Measurements from ENCODE around the gene IGSF5. TPM values are rescaled to one million over a fixed set of nuclear protein-coding genes. Genes with fewer than 3 reads are reported as not detected.

The IGSF5 gene
- total RNA-seq, 1 experiment from 2014 or later = not detected

- no peak for TF ChIP-seq EZH2 (IDR thresholded peaks at IDR 0.05; ENCODE audit: borderline replicate concordance, low read depth, low read length, poor library complexity, severe bottlenecking)
- TF ChIP-seq CTCF (conservative IDR thresholded peaks at IDR 0.05; ENCODE audit: low read depth, low read length) = no peak
- DNase-seq (ENCODE audit: low spot score) = no peak
- ChIA-PET POLR2A (ENCODE audit: low non-redundant PET) (no interaction called here), CTCF (no interaction called here)
- no peaks in the 10 kb centered on the region for H3K36me3 ChIP-seq (ENCODE audit: insufficient read depth, low read length, poor library complexity, severe bottlenecking)
- H3K27ac ChIP-seq (ENCODE audit: low read depth, low read length, poor library complexity, severe bottlenecking) = no peak overlapping the region
- no peaks in the 10 kb centered on the region for H3K27me3 ChIP-seq (replicated peaks; ENCODE audit: insufficient read depth, low read depth, low read length, poor library complexity)
- no TSS peak for BruUV-seq (replicated peaks)
- intact Hi-C loops (cut with micrococcal nuclease; ENCODE audit: unreplicated experiment) = no loop called here
- H3K4me3 ChIP-seq (ENCODE audit: low read depth, low read length, poor library complexity, severe bottlenecking) = no peak overlapping the region
- H3K9me3 ChIP-seq (ENCODE audit: low read depth, low read length, poor library complexity, severe bottlenecking) = no peaks in the 10 kb centered on the region
- H3K4me1 ChIP-seq (ENCODE audit: insufficient read depth, low read length, poor library complexity, severe bottlenecking) = no peaks in the 10 kb centered on the region
Measured at GRCh38 chr21:39845571-39846130, 100.7 kb downstream of the IGSF5 start.

GRCh38 chr21:39847877-39848276 lies 102.9 kb downstream of the IGSF5 start:
- ChIA-PET CTCF (no interaction called here), POLR2A (ENCODE audit: low non-redundant PET) (no interaction called here)
- Histone ChIP-seq H3K4me1 (ENCODE audit: insufficient read depth, low read length, poor library complexity, severe bottlenecking) (no peaks in the 10 kb centered on the region), H3K36me3 (ENCODE audit: insufficient read depth, low read length, poor library complexity, severe bottlenecking) (no peaks in the 10 kb centered on the region), H3K4me3 (ENCODE audit: low read depth, low read length, poor library complexity, severe bottlenecking) (no peak overlapping the region), H3K27ac (ENCODE audit: low read depth, low read length, poor library complexity, severe bottlenecking) (no peak overlapping the region), H3K9me3 (ENCODE audit: low read depth, low read length, poor library complexity, severe bottlenecking) (no peaks in the 10 kb centered on the region), H3K27me3 (replicated peaks; ENCODE audit: insufficient read depth, low read depth, low read length, poor library complexity) (no peaks in the 10 kb centered on the region)
- DNase-seq (ENCODE audit: low spot score) = no peak
- intact Hi-C loops (cut with micrococcal nuclease; ENCODE audit: unreplicated experiment) = no loop called here
- no TSS peak for BruUV-seq (replicated peaks)
- TF ChIP-seq CTCF (conservative IDR thresholded peaks at IDR 0.05; ENCODE audit: low read depth, low read length) (no peak), EZH2 (IDR thresholded peaks at IDR 0.05; ENCODE audit: borderline replicate concordance, low read depth, low read length, poor library complexity, severe bottlenecking) (no peak)

GRCh38 chr21:39849014-39849655 lies 104.2 kb downstream of the IGSF5 start:
- Histone ChIP-seq H3K27ac (ENCODE audit: low read depth, low read length, poor library complexity, severe bottlenecking) (no peak overlapping the region), H3K4me1 (ENCODE audit: insufficient read depth, low read length, poor library complexity, severe bottlenecking) (no peaks in the 10 kb centered on the region), H3K9me3 (ENCODE audit: low read depth, low read length, poor library complexity, severe bottlenecking) (peaks cover 3% of the 10 kb centered on the region), H3K4me3 (ENCODE audit: low read depth, low read length, poor library complexity, severe bottlenecking) (no peak overlapping the region), H3K36me3 (ENCODE audit: insufficient read depth, low read length, poor library complexity, severe bottlenecking) (no peaks in the 10 kb centered on the region), H3K27me3 (replicated peaks; ENCODE audit: insufficient read depth, low read depth, low read length, poor library complexity) (no peaks in the 10 kb centered on the region)
- CTCF ChIA-PET = no interaction called here
- POLR2A ChIA-PET (ENCODE audit: low non-redundant PET) = no interaction called here
- no peak for DNase-seq (ENCODE audit: low spot score)
- intact Hi-C loops (cut with micrococcal nuclease; ENCODE audit: unreplicated experiment) = no loop called here
- no TSS peak for BruUV-seq (replicated peaks)
- TF ChIP-seq EZH2 (IDR thresholded peaks at IDR 0.05; ENCODE audit: borderline replicate concordance, low read depth, low read length, poor library complexity, severe bottlenecking) = no peak
- no peak for TF ChIP-seq CTCF (conservative IDR thresholded peaks at IDR 0.05; ENCODE audit: low read depth, low read length)
